Effector CD8-positive, alpha-beta T cell (primary cell): ENCODE measurements around the gene MRPL20.
A peak's percentile ranks its signal among the peaks of the same experiment; 100 is the strongest.
"Not testable (repeated sequence)": the region's sequence is repeated elsewhere in the genome, so short reads cannot be mapped to it uniquely, and the experiment has no call there.

Source experiments
- DNase-seq: peaks from one replicate; lab custom pipeline; 2025; lab: John Stamatoyannopoulos, UW

The MRPL20 gene

GRCh38 chr1:1437033-1437903, 30.2 kb upstream of the MRPL20 start:
- DNase-seq = no peak

- no peak for DNase-seq
These were observed 29.5 kb upstream of the MRPL20 start for GRCh38 chr1:1436630-1437032.

- no peak for DNase-seq
These were observed 29.0 kb upstream of the MRPL20 start for GRCh38 chr1:1435911-1436629.

GRCh38 chr1:1435106-1435903, 28.2 kb upstream of the MRPL20 start, which contains the start of gene VWA1:
TSS of gene VWA1 (plus strand) at chr1:1435690. CDS start at chr1:1435749, 59 bp downstream.
- peak; percentile 47 for DNase-seq

- no peak for DNase-seq
These were observed 27.7 kb upstream of the MRPL20 start for GRCh38 chr1:1434824-1435105.

- DNase-seq = no peak
These were observed 27.2 kb upstream of the MRPL20 start for GRCh38 chr1:1434131-1434823.

- DNase-seq = no peak
These were observed 26.7 kb upstream of the MRPL20 start for GRCh38 chr1:1433804-1434130.

GRCh38 chr1:1432951-1433803, 26.1 kb upstream of the MRPL20 start:
- DNase-seq = no peak

- no peak for DNase-seq
These were observed 25.3 kb upstream of the MRPL20 start for GRCh38 chr1:1432274-1432950.

- DNase-seq = no peak
These were observed 24.8 kb upstream of the MRPL20 start for GRCh38 chr1:1431845-1432273.

- no peak for DNase-seq
These were observed 24.1 kb upstream of the MRPL20 start for GRCh38 chr1:1430992-1431844.

GRCh38 chr1:1430114-1430982, 23.3 kb upstream of the MRPL20 start:
- DNase-seq = no peak

- DNase-seq = no peak
These were observed 22.6 kb upstream of the MRPL20 start for GRCh38 chr1:1429671-1430073.

GRCh38 chr1:1428967-1429366, 21.9 kb upstream of the MRPL20 start:
- not testable (repeated sequence) for DNase-seq

GRCh38 chr1:1428174-1428573, 21.1 kb upstream of the MRPL20 start:
- no peak for DNase-seq

GRCh38 chr1:1427820-1428148, 20.7 kb upstream of the MRPL20 start:
- no peak for DNase-seq

- DNase-seq = no peak
These were observed 20.2 kb upstream of the MRPL20 start for GRCh38 chr1:1427106-1427819.

- no peak for DNase-seq
These were observed 19.5 kb upstream of the MRPL20 start for GRCh38 chr1:1426496-1427105.
